Measurements from ENCODE around the gene STXBP6. TPM values are rescaled to one million over a fixed set of nuclear protein-coding genes. Genes with fewer than 3 reads are reported as not detected.

The STXBP6 gene
- total and polyA plus RNA-seq, 2 of the 13 experiments (the other 11 are each of a cell fraction or from before 2014, with no cell fraction given) = 35.3 to 42.8 TPM

DNA sequence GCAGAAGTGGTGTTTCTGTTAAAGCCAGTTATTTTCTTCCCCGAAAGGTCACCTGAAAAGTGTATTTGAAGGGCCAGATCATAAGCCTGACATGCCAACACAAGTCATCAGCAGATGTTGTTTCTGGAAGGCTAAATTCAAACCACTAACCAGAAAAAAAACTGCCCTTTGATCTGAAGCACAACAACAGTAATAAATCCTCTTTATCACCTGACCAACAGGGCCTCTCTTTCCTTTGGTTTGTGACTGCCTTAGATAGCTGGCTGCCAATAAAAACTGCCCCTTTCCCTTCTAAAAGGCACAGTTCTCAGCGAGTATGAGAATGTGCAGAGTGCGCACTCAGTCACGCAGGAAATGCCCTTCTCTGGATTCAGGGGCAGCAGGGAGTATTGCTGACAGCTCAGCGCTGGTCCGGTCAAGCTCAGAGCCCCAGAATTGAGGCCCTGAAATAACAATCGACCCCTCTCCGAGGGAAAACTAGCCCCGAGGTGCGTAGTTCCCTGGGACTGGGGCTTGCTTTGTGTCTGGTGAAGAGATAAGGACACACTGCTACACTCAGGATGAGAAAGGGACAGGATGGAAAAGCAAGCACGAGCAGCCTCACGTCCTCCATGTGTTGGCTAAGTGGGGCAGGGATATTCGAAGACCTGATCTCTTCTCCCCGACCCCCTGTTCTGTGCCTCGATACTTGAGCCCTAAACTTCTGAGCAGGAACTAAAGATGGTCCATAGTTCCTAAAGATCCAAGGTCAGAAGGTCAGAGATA, 231.7 kb downstream of the STXBP6 start (continued):
- TF ChIP-seq ZNF33B (CRISPR knock-in tag; IDR thresholded peaks at IDR 0.05) (peak; percentile 97), DMAP1 (CRISPR knock-in tag; IDR thresholded peaks at IDR 0.05) (peak; percentile 87), ZBTB7A (CRISPR knock-in tag; IDR thresholded peaks at IDR 0.05) (peak; percentile 10; the same call in 1 of the 2 replicates), ZNF44 (CRISPR knock-in tag; IDR thresholded peaks at IDR 0.05) (peak; percentile 93), EEA1 (CRISPR knock-in tag; IDR thresholded peaks at IDR 0.05; ENCODE audit: borderline replicate concordance) (peak; percentile 67; the same call in 1 of the 2 replicates), PAX8 (CRISPR knock-in tag; IDR thresholded peaks at IDR 0.05; ENCODE audit: borderline replicate concordance) (peak; percentile 93; the same call in 1 of the 2 replicates), KLF11 (CRISPR knock-in tag; IDR thresholded peaks at IDR 0.05) (0 out of 2 replicates have a peak, but pooled peaks have one; percentile 63), MXI1 (IDR thresholded peaks at IDR 0.05; ENCODE audit: borderline replicate concordance, low read depth, low read length) (no peak; the same call in 2 of the 3 replicates), ZNF230 (CRISPR knock-in tag; IDR thresholded peaks at IDR 0.05) (no peak; the same call in 1 of the 2 replicates), YY1 (IDR thresholded peaks at IDR 0.05; ENCODE audit: insufficient read depth, insufficient replicate concordance, low read depth, low read length) (no peak)
- TF ChIP-seq, protein P1, sequence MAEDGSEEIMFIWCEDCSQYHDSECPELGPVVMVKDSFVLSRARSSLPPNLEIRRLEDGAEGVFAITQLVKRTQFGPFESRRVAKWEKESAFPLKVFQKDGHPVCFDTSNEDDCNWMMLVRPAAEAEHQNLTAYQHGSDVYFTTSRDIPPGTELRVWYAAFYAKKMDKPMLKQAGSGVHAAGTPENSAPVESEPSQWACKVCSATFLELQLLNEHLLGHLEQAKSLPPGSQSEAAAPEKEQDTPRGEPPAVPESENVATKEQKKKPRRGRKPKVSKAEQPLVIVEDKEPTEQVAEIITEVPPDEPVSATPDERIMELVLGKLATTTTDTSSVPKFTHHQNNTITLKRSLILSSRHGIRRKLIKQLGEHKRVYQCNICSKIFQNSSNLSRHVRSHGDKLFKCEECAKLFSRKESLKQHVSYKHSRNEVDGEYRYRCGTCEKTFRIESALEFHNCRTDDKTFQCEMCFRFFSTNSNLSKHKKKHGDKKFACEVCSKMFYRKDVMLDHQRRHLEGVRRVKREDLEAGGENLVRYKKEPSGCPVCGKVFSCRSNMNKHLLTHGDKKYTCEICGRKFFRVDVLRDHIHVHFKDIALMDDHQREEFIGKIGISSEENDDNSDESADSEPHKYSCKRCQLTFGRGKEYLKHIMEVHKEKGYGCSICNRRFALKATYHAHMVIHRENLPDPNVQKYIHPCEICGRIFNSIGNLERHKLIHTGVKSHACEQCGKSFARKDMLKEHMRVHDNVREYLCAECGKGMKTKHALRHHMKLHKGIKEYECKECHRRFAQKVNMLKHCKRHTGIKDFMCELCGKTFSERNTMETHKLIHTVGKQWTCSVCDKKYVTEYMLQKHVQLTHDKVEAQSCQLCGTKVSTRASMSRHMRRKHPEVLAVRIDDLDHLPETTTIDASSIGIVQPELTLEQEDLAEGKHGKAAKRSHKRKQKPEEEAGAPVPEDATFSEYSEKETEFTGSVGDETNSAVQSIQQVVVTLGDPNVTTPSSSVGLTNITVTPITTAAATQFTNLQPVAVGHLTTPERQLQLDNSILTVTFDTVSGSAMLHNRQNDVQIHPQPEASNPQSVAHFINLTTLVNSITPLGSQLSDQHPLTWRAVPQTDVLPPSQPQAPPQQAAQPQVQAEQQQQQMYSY (CRISPR knock-in tag; IDR thresholded peaks at IDR 0.05) = no peak
- TF ChIP-seq, protein P2, sequence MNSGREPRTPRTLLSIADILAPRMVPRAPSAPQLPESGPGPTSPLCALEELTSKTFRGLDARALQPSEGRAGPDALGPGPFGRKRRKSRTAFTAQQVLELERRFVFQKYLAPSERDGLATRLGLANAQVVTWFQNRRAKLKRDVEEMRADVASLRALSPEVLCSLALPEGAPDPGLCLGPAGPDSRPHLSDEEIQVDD (CRISPR knock-in tag; IDR thresholded peaks at IDR 0.05; ENCODE audit: borderline replicate concordance) = 0 out of 2 replicates have a peak, but pooled peaks have one; percentile 23
- TF ChIP-seq, protein P3, sequence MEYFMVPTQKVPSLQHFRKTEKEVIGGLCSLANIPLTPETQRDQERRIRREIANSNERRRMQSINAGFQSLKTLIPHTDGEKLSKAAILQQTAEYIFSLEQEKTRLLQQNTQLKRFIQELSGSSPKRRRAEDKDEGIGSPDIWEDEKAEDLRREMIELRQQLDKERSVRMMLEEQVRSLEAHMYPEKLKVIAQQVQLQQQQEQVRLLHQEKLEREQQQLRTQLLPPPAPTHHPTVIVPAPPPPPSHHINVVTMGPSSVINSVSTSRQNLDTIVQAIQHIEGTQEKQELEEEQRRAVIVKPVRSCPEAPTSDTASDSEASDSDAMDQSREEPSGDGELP (IDR thresholded peaks at IDR 0.05; ENCODE audit: borderline replicate concordance, low read depth) = peak; percentile 82
- TF ChIP-seq, protein P4, sequence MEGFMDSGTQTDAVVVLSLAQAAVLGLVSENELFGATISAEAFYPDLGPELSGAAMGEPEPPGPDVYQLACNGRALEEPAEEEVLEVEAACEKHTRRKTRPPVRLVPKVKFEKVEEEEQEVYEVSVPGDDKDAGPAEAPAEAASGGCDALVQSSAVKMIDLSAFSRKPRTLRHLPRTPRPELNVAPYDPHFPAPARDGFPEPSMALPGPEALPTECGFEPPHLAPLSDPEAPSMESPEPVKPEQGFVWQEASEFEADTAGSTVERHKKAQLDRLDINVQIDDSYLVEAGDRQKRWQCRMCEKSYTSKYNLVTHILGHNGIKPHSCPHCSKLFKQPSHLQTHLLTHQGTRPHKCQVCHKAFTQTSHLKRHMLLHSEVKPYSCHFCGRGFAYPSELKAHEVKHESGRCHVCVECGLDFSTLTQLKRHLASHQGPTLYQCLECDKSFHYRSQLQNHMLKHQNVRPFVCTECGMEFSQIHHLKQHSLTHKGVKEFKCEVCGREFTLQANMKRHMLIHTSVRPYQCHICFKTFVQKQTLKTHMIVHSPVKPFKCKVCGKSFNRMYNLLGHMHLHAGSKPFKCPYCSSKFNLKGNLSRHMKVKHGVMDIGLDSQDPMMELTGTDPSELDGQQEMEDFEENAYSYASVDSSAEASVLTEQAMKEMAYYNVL (CRISPR knock-in tag; IDR thresholded peaks at IDR 0.05; ENCODE audit: borderline replicate concordance) = peak; percentile 77; the same call in 1 of the 2 replicates
- TF ChIP-seq, protein P5, sequence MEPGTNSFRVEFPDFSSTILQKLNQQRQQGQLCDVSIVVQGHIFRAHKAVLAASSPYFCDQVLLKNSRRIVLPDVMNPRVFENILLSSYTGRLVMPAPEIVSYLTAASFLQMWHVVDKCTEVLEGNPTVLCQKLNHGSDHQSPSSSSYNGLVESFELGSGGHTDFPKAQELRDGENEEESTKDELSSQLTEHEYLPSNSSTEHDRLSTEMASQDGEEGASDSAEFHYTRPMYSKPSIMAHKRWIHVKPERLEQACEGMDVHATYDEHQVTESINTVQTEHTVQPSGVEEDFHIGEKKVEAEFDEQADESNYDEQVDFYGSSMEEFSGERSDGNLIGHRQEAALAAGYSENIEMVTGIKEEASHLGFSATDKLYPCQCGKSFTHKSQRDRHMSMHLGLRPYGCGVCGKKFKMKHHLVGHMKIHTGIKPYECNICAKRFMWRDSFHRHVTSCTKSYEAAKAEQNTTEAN (CRISPR knock-in tag; conservative IDR thresholded peaks at IDR 0.05) = peak; percentile 7; the same call in 1 of the 2 replicates
- TF ChIP-seq, protein P6, sequence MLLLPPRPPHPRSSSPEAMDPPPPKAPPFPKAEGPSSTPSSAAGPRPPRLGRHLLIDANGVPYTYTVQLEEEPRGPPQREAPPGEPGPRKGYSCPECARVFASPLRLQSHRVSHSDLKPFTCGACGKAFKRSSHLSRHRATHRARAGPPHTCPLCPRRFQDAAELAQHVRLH (CRISPR knock-in tag; IDR thresholded peaks at IDR 0.05; ENCODE audit: borderline replicate concordance, low read depth) = peak; percentile 54; the same call in 1 of the 2 replicates

Measured in HepG2 (cell line).